Hematopoietic multipotent progenitor cell treated with erythropoietin and hydrocortisone succinate and interleukin-3 and kit ligand, for 8 days (in vitro differentiated cells): ENCODE measurements around the gene CFL1.

ENCODE experiments used
- DNase-seq: peaks from one replicate; pipeline ENCODE4 v3.0.0-alpha.2; 2015

CFL1 gene

GRCh38 chr11:65887723-65888162, 29.8 kb upstream of the CFL1 start:
- DNase-seq = no peak

GRCh38 chr11:65886826-65887722, 29.1 kb upstream of the CFL1 start:
- no peak for DNase-seq

- DNase-seq = no peak
Observed at GRCh38 chr11:65885808-65886536, 28.0 kb upstream of the CFL1 start.

- no peak for DNase-seq
Observed at GRCh38 chr11:65885231-65885630, 27.3 kb upstream of the CFL1 start.

- DNase-seq = peak; percentile 79
Observed at GRCh38 chr11:65884716-65885092, 26.7 kb upstream of the CFL1 start.

GRCh38 chr11:65883786-65884715, 26.1 kb upstream of the CFL1 start:
- no peak for DNase-seq

GRCh38 chr11:65883058-65883761, 25.2 kb upstream of the CFL1 start:
- no peak for DNase-seq

GRCh38 chr11:65882120-65883057, 24.4 kb upstream of the CFL1 start:
- DNase-seq = no peak

GRCh38 chr11:65880844-65881421, 23.0 kb upstream of the CFL1 start:
- DNase-seq = no peak

GRCh38 chr11:65880027-65880426, 22.0 kb upstream of the CFL1 start:
- DNase-seq = no peak

- DNase-seq = peak; percentile 50
Observed at GRCh38 chr11:65879617-65880016, 21.6 kb upstream of the CFL1 start, which contains the start of gene CTSW. TSS of gene CTSW (plus strand) at chr11:65879837. CDS start at chr11:65879855, 18 bp downstream.

- peak; percentile 92 for DNase-seq
Observed at GRCh38 chr11:65873318-65874156, 15.6 kb upstream of the CFL1 start.

GRCh38 chr11:65872586-65873317, 14.8 kb upstream of the CFL1 start, which contains the start of gene EFEMP2:
TSS of gene EFEMP2 (minus strand) at chr11:65872800. CDS start at chr11:65872354, 446 bp downstream.
- DNase-seq = no peak

GRCh38 chr11:65871811-65872548, 14.0 kb upstream of the CFL1 start:
- no peak for DNase-seq

- DNase-seq = no peak
Observed at GRCh38 chr11:65870706-65871681, 13.0 kb upstream of the CFL1 start.

GRCh38 chr11:65870307-65870658, 12.3 kb upstream of the CFL1 start:
- no peak for DNase-seq
